A673 (cell line): ENCODE results near the gene PCBP2.

Source experiments
- CTCF ChIP-seq: fragments of 300-800, 200-600 bp; sonication (generic); conservative IDR thresholded peaks from 2 replicates; pipeline ENCODE4 v1.5.1; 2017; ENCODE audit warnings: low read depth, mild to moderate bottlenecking, antibody characterized with exemption, low read length, moderate library complexity, mixed read lengths
- EZH2 ChIP-seq: fragments of 200-600 bp; sonication (generic); IDR thresholded peaks from 2 replicates; pipeline ENCODE4 v1.6.1; 2017; ENCODE audit warnings: borderline replicate concordance, low read depth, mild to moderate bottlenecking, mixed read lengths, antibody characterized with exemption, low read length; ENCODE audit not compliant: poor library complexity, severe bottlenecking

DNA sequence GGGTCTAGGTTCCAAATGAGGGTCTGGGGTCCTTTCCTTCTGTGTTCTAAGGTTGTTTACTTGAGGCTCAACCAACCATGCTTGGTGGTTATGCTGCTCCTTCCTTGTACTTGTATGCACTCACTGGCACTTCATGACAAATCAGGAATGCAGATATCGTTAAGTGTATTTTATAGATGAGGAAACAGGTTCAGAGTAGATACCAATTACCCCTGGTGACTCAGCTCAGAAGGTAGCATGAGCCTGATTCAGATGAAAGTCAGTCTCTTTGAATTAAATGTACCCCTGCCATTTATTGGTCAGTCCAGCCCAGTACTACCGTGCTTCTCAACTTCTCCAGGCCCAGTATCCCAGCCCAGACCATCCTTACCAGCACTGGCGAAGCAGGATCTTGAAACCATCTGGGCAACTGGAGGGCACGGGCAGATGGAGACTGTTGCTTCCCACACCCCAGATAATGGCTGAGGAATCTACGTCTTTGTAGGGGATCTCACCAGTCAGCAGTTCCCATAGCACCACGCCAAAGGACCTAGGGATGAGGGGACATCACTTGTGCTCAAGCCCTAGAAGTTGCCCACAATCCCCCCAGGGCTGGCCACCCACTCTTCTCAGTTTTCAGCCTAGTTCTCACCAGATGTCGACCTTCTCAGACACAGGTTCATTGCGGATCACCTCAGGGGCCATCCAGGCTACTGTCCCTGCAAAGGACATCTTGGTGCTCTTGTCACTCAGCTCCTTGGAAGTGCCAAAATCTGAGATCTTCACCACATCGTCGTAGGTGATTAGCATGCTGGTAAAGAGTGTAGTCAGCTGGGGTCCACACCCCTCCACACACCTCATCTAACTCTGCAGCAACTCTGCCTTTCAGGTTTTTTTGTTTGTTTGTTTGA, 33.0 kb downstream of the PCBP2 start:
- TF ChIP-seq CTCF (no peak), EZH2 (no peak)
